GM10248 (cell line): Measurements from ENCODE around the gene HOXC12.

Source experiments
- CTCF ChIA-PET: fragments of 300-600 bp; sonication (Branson Sonifier 250); formaldehyde crosslinking; extraction: SDS; loops from one replicate; lab custom pipeline; 2021; ENCODE audit warnings: antibody characterized with exemption; lab: Yijun Ruan, JAX
- POLR2A ChIA-PET: fragments of 350-650 bp; sonication (Branson Sonifier 250); formaldehyde crosslinking; extraction: SDS; loops from one replicate; lab custom pipeline; 2020; ENCODE audit warnings: antibody characterized with exemption; lab: Yijun Ruan, JAX
- DNase-seq: peaks from one replicate; pipeline ENCODE4 v3.0.0; 2012; ENCODE audit errors: extremely low spot score
- TF ChIP-seq, protein P1 (sequence below): IDR thresholded peaks from 2 replicates; pipeline ENCODE4 v1.5.1; 2012; ENCODE audit warnings: mild to moderate bottlenecking, low read depth; ENCODE audit errors: extremely low read depth, missing control alignments, control extremely low read depth

HOXC12 gene

DNA sequence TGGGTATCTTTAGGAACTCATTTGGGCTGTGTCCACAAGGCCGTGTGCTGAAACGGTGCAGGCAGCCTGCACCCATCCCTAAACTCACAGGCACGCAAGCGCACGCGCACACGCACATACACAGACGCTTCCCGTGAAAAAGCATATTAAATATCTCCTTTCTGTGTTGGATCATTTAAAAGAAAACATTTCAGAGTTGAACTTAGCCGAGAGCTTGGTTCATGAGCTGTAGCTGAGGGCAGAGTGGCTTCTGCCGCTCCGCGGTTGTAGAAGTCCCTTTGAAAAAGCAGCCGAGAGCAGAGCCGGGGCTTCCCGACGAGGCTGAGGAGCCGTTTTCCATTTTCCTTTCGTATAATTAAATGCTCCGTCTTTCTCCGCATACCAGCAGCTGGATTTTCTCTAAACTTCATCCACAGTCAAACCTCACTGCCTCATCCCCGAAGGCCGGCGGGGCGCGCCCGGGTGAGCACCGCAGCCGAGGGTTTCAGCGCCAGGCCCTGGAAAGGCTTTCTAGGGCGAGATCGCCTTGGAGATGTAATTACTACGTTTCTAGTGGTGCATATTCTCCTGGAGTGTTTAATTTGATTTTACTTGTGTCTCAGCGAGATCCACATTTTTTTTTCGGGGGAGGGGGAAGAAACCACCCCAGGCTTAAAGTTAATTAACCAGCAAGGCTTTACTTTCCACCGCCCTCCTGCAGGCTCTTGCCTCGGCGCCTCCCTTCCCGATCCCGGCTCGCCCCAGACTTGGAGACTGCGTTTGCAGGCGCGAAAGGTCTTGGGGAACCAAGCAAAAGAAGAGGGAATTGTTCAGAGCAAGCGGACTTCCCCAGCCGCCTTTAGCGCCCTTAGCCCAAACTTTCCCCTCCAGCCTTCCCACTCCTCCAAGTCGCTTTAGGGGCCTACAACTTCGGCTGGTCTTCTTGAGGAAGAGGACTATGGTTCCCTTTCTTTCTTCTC is 19.0 kb upstream of the HOXC12 start:
- POLR2A ChIA-PET = no interaction called here
- no peak for DNase-seq
- TF ChIP-seq, protein P1, sequence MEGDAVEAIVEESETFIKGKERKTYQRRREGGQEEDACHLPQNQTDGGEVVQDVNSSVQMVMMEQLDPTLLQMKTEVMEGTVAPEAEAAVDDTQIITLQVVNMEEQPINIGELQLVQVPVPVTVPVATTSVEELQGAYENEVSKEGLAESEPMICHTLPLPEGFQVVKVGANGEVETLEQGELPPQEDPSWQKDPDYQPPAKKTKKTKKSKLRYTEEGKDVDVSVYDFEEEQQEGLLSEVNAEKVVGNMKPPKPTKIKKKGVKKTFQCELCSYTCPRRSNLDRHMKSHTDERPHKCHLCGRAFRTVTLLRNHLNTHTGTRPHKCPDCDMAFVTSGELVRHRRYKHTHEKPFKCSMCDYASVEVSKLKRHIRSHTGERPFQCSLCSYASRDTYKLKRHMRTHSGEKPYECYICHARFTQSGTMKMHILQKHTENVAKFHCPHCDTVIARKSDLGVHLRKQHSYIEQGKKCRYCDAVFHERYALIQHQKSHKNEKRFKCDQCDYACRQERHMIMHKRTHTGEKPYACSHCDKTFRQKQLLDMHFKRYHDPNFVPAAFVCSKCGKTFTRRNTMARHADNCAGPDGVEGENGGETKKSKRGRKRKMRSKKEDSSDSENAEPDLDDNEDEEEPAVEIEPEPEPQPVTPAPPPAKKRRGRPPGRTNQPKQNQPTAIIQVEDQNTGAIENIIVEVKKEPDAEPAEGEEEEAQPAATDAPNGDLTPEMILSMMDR = no peak
- CTCF ChIA-PET = interaction anchor here (1.4 to 2.3 kb wide), 3 partner anchors 9 to 272 kb away, joined by 3 to 6 read pairs (median 5); no protein-coding TSS in a partner anchor

GRCh38 chr12:53937099-53937498 is 17.6 kb upstream of the HOXC12 start:
- ChIA-PET POLR2A (no interaction called here), CTCF (interaction anchor here (1.5 kb wide), 1 partner anchor 7 kb away, joined by 3 read pairs; no protein-coding TSS in a partner anchor)
- TF ChIP-seq, protein P1 = no peak
- DNase-seq = no peak

DNA sequence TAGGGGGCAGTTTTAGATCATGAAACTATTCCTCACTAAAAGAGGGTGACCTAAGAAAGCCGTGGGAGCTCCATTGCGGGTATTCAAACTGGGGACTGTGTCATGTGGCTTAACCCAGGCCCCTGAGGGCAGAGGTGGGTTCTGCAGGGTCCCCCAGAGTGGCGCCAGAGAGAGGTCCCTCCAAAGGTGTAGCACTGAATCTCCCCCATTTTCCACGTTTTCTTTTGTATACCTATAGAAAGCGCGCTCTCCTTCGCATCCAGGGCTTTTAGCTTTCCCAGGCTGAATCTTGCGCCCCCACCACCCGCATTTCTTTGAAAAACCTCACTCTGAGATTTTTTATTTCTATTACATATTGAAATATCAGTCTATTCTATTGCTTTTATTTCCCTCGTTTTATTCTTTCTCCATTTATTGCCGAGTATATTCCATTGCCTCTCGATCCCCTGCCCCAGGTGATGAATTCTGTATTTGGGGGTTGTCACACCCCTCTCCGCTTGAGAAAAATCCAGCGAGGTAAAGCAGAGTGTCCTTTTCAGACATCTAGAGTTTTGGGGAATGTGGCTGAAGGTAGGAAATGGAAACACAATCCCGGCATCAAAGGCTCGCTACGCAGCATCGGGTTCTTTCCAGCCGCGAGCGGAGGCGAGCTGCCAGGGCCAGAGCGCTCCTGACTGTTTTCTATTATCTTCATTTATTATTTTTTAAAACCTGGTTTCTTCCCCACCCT is 16.9 kb upstream of the HOXC12 start:
- POLR2A ChIA-PET = no interaction called here
- TF ChIP-seq, protein P1 = no peak
- no peak for DNase-seq
- CTCF ChIA-PET = interaction anchor here (1.5 kb wide), 1 partner anchor 8 kb away, joined by 3 read pairs; no protein-coding TSS in a partner anchor

DNA sequence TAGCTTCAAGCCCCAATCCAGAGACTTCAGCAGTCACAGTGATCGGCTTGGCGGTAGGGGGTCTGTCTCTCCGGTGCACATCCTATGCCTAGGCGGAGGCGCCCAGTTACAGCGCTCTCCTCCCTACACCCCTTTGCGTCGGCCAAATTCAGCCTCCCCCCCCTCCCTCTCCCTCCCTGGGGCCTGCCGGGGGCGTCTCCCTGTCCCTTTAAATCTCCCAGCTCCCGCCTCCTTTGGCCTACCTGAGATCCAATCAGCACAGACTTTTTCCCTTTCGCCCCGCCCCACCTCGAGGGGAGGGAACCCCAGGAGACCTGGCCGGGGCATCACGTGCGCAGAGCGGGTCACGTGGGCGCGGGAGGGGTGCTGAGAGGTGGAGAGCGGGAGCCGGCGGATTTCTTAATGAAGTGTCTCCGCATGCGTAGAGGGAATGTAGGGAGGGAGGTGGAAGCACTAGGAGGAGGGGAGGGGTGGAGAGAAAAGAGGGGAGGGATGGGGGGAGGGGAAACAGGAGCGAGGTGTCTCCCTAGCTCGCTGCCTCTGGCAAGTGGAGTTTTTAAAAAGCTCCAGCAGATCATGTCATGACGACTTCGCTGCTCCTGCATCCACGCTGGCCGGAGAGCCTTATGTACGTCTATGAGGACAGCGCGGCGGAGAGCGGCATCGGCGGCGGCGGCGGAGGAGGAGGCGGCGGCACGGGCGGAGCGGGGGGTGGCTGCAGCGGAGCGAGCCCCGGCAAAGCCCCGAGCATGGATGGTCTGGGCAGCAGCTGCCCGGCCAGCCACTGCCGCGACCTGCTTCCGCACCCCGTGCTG is 16.2 kb upstream of the HOXC12 start, which contains the start of gene HOXC13:
Gene HOXC13, plus strand, starts transcription at position 506 of the 815 bp plus-strand sequence. Its CDS starts 76 bp downstream, at position 582.
- POLR2A ChIA-PET = no interaction called here
- CTCF ChIA-PET = interaction anchor here (1.5 kb wide), 1 partner anchor 9 kb away, joined by 3 read pairs; no protein-coding TSS in a partner anchor
- no peak for DNase-seq
- TF ChIP-seq, protein P1 = no peak

GRCh38 chr12:53939141-53940108 is 15.3 kb upstream of the HOXC12 start:
- TF ChIP-seq, protein P1 = no peak
- CTCF ChIA-PET = no interaction called here
- POLR2A ChIA-PET = no interaction called here
- no peak for DNase-seq
